ENCODE measurements around the gene OLFML2B.

OLFML2B gene

GRCh38 chr1:161943737-161944136 lies 79.9 kb downstream of the OLFML2B start:
- no peak for DNase-seq

- no peak for DNase-seq
Measured at GRCh38 chr1:161941726-161942436, 81.8 kb downstream of the OLFML2B start.

GRCh38 chr1:161940866-161941591 lies 82.6 kb downstream of the OLFML2B start:
- no peak for DNase-seq

GRCh38 chr1:161936786-161937185 lies 86.9 kb downstream of the OLFML2B start:
- DNase-seq, result no peak

- DNase-seq, result no peak
Measured at GRCh38 chr1:161935264-161935663, 88.4 kb downstream of the OLFML2B start.

- peak; percentile 63 for DNase-seq
Measured at GRCh38 chr1:161933592-161934588, 89.8 kb downstream of the OLFML2B start.

Measured in activated effector memory CD4-positive, alpha-beta T cell treated with anti-CD3 and anti-CD28 coated beads, Interleukin-2, amount 50 U/mL, for 16 hours (primary cell).